B cell (primary cell): ENCODE data around the gene ZNF280A.

Experiments
- CTCF ChIP-seq: fragments of 200-600 bp; IDR thresholded peaks from one replicate; pipeline ENCODE4 v1.8.0; 2022; ENCODE audit warnings: antibody characterized with exemption, mild to moderate bottlenecking
- EZH2 ChIP-seq: IDR thresholded peaks from 2 replicates; pipeline ENCODE4 v1.6.1; 2012; ENCODE audit warnings: borderline replicate concordance, low read depth, mild to moderate bottlenecking, moderate library complexity, low read length; ENCODE audit not compliant: insufficient read depth, poor library complexity, severe bottlenecking

GRCh38 chr22:22533863-22534262, 13.8 kb upstream of the ZNF280A start:
- no peak for TF ChIP-seq CTCF
- TF ChIP-seq EZH2, result no peak
